Breast epithelium (tissue), 4 donors: ENCODE results near the gene ATP2B1. TPM values are rescaled to one million over a fixed set of nuclear protein-coding genes. Genes with fewer than 3 reads are reported as not detected.

Experiments
- DNase-seq, 2 donors: peaks; one replicate each; pipeline ENCODE4 v3.0.0-alpha.2; 2019; ENCODE audit warnings: low spot score in 2 of 2
- H3K27ac ChIP-seq, 2 donors: fragments of 200-600 bp; sonication (generic) in 1 of 2; one replicate each; pipeline ENCODE4 v1.5.1; 2016 to 2019; ENCODE audit warnings: mild to moderate bottlenecking in 1 of 2
- H3K27me3 ChIP-seq, 2 donors: fragments of 200-600 bp; sonication (generic) in 1 of 2; one replicate each; pipeline versions ENCODE4 v1.5.1 to v1.6.0; 2017 to 2019; ENCODE audit warnings: control low read depth in 1 of 2, mild to moderate bottlenecking in 1 of 2
- H3K36me3 ChIP-seq: fragments of 200-600 bp; one replicate; pipeline ENCODE4 v1.5.1; 2019
- H3K4me1 ChIP-seq, 2 donors: fragments of 200-600 bp; sonication (generic); one replicate each; pipeline ENCODE4 v1.5.1; 2016 to 2019; ENCODE audit warnings: control low read depth in 1 of 2
- H3K4me3 ChIP-seq, 3 donors: fragments of 200-600 bp; sonication (generic); 1 replicate in 2 of 3; 2 replicates in 1 of 3; pipeline ENCODE4 v1.5.1; 2016 to 2019; ENCODE audit warnings: mild to moderate bottlenecking in 3 of 3, moderate library complexity in 2 of 3
- H3K9me3 ChIP-seq, 2 donors: fragments of 200-600 bp; sonication (generic) in 1 of 2; one replicate each; pipeline ENCODE4 v1.5.1; 2016 to 2019; ENCODE audit warnings: control low read depth in 1 of 2
- POLR2A ChIP-seq: fragments of 450-650 bp; IDR thresholded peaks from one replicate; pipeline ENCODE4 v1.6.1; 2016; ENCODE audit warnings: antibody characterized with exemption, mild to moderate bottlenecking, moderate library complexity
- POLR2AphosphoS5 ChIP-seq, 3 donors: sonication (generic); formaldehyde crosslinking; IDR thresholded peaks; one replicate each; pipeline ENCODE4 v1.6.1; 2017; ENCODE audit warnings: antibody characterized with exemption in 3 of 3
- intact Hi-C: fragments of 100-400 bp; cut with DNase I; formaldehyde crosslinking; loops from one replicate; pipeline ENCODE4 v1.15.1; 2023; ENCODE audit warnings: low total_unique reads
- total RNA-seq, 3 donors: library from RNA; depleted of rRNA; stranded (reverse); fragments of >200 nt; gene quantifications; one replicate each; pipeline ENCODE4 v1.1.0, GENCODE V29; 2016
- TF ChIP-seq, protein P1 (sequence below), 3 donors: fragments of 450-650 bp; IDR thresholded peaks; one replicate each; pipeline ENCODE4 v1.5.1; 2016 to 2017; ENCODE audit warnings: antibody characterized with exemption in 3 of 3, mild to moderate bottlenecking in 3 of 3, moderate library complexity in 3 of 3

Gene ATP2B1
- total RNA-seq, 3 donors from 2014 or later = 40.3 to 76.8 (median 54.6) TPM

DNA sequence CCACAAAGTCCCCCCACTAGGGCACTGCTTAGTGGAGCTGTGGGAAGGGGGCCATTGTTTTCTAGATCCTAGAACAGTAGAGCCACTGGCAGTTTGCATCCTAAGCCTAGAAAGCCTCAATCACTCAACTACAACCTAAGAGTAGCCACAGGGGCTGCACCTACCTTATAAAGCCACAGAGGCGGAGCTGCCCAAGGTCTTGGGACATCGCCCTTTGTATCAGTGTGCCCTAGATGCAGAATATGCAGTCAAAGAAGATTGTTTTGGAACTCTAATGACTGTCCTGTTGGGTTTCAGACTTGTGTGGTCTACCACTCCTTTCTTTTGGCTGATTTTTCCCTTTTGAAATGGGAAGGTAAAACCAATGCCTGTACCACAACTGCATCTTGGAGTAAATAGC lies 59.5 kb downstream of the ATP2B1 start:
- intact Hi-C loops = no loop called here
- no peak overlapping the region for H3K27ac ChIP-seq

DNA sequence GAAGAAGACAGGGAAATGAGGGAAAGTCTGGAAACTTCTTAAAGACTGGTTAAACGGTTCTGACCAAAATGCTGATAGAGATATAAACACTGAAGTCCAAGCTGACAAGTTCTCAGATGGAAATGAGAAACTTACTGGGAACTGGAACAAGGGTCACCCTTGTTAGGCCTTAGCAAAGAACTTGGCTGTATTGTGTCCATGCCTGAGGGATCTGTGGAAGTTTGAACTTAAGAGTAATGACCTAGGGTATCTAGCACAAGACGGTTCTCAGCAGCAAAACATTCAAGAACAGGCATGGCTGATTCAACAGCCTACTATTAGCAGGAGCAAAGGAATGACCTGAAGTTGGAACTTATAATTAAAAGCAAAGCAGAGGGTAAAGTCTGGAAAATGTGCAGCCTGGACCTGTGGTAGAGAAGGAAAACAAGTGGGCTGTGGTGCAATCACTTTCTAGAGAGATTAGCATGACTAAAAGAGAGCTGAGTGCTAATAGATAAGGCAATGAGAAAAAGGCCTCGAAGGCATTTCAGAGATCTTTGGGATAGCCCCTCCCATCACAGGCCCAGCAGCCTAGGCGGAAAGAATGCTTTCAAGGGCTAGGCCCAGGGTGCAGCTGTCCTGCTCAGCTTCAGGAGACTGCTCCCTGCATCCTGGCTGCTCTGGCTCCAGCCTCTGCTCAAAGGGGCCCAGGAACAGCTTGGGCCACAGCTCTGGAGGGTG lies 60.3 kb downstream of the ATP2B1 start:
- no peak for DNase-seq
- H3K36me3 ChIP-seq = no peaks in the 10 kb centered on the region
- H3K4me1 ChIP-seq = no peaks in the 10 kb centered on the region
- intact Hi-C loops = no loop called here
- no peak overlapping the region for H3K4me3 ChIP-seq
- TF ChIP-seq, protein P1, sequence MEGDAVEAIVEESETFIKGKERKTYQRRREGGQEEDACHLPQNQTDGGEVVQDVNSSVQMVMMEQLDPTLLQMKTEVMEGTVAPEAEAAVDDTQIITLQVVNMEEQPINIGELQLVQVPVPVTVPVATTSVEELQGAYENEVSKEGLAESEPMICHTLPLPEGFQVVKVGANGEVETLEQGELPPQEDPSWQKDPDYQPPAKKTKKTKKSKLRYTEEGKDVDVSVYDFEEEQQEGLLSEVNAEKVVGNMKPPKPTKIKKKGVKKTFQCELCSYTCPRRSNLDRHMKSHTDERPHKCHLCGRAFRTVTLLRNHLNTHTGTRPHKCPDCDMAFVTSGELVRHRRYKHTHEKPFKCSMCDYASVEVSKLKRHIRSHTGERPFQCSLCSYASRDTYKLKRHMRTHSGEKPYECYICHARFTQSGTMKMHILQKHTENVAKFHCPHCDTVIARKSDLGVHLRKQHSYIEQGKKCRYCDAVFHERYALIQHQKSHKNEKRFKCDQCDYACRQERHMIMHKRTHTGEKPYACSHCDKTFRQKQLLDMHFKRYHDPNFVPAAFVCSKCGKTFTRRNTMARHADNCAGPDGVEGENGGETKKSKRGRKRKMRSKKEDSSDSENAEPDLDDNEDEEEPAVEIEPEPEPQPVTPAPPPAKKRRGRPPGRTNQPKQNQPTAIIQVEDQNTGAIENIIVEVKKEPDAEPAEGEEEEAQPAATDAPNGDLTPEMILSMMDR (IDR thresholded peaks at IDR 0.05) = no peak
- TF ChIP-seq POLR2A (no peak), POLR2AphosphoS5 (IDR thresholded peaks at IDR 0.05) (no peak)
- H3K27ac ChIP-seq = no peak overlapping the region
- peaks cover 0 to 6% of the 10 kb centered on the region in 2 donors for H3K9me3 ChIP-seq
- no peaks in the 10 kb centered on the region for H3K27me3 ChIP-seq

More for the DNA sequence above, 59.5 kb downstream of the ATP2B1 start:
- no peaks in the 10 kb centered on the region for H3K36me3 ChIP-seq
- TF ChIP-seq POLR2A (no peak), POLR2AphosphoS5 (IDR thresholded peaks at IDR 0.05) (no peak)
- TF ChIP-seq, protein P1 (IDR thresholded peaks at IDR 0.05) = no peak
- H3K4me3 ChIP-seq = no peak overlapping the region
- H3K9me3 ChIP-seq = peaks cover 0 to 6% of the 10 kb centered on the region in 2 donors
- no peak for DNase-seq
- H3K4me1 ChIP-seq = no peaks in the 10 kb centered on the region
- no peaks in the 10 kb centered on the region for H3K27me3 ChIP-seq

DNA sequence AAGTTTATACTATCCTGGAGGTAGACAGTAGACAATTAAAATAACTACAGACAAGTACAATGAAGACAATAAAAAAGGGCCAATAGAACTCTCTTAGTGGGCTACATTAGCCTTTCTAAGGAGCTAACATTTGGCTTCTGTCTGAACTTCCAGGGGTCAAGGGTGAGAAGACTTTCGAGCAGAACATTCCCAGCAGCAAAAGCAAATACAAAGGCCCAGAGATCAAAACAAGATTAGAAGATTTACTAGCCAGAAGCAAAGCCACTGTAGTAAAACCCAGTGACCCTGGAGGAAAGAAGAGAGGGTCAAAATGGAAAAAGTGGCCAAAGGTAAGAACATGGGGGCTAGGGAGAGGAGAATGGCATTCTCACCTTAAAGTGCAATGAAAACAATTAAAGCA lies 63.2 kb downstream of the ATP2B1 start:
- Histone ChIP-seq H3K27me3 (no peaks in the 10 kb centered on the region), H3K9me3 (peaks cover 0 to 6% of the 10 kb centered on the region in 2 donors), H3K4me3 (no peak overlapping the region), H3K4me1 (no peaks in the 10 kb centered on the region), H3K36me3 (no peaks in the 10 kb centered on the region), H3K27ac (no peak overlapping the region)
- TF ChIP-seq POLR2AphosphoS5 (IDR thresholded peaks at IDR 0.05) (no peak), POLR2A (no peak)
- TF ChIP-seq, protein P1 (IDR thresholded peaks at IDR 0.05) = no peak
- intact Hi-C loops = no loop called here
- DNase-seq = no peak

DNA sequence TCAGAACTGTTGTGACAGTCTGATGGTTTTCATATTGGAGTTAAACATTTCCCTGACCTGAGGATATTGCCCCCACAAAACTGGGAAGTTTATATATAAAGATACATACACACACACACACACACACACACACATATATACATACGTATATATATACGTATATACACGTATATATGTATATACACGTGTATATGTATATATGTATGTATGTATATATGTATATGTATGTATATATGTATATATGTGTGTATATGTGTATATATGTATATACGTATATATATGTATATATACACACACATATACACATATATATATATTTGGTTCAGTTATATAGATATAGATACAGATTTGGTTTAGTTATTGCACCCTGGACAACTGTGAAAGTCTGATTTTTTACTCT lies 65.7 kb downstream of the ATP2B1 start:
- Histone ChIP-seq H3K27ac (no peak overlapping the region), H3K27me3 (no peaks in the 10 kb centered on the region), H3K36me3 (no peaks in the 10 kb centered on the region), H3K9me3 (no peaks in the 10 kb centered on the region), H3K4me3 (no peak overlapping the region), H3K4me1 (no peaks in the 10 kb centered on the region)
- intact Hi-C loops = no loop called here
- DNase-seq = no peak
- TF ChIP-seq POLR2A = no peak

DNA sequence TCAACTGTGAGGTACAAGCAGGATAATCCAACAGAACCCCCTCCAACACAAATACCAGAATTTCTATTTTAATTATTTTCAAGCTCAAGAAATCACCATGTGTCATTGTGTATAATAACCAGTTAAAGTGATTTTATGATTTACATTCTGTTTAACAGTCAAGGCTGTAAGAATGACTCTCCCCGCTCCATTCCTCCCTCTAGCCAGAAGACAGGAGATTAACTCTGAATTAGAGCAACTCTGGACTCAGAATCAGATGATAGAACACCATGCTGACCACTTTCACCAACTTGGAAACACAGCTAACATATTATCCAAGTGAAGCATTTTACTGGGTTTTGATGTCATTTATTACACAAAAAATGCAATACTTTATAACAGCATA lies 71.9 kb downstream of the ATP2B1 start:
- DNase-seq = no peak
- Histone ChIP-seq H3K9me3 (no peaks in the 10 kb centered on the region), H3K27me3 (no peaks in the 10 kb centered on the region), H3K4me1 (no peaks in the 10 kb centered on the region), H3K27ac (no peak overlapping the region), H3K4me3 (no peak overlapping the region), H3K36me3 (no peaks in the 10 kb centered on the region)
- intact Hi-C loops = no loop called here
- TF ChIP-seq POLR2A = no peak
- TF ChIP-seq, protein P1 (IDR thresholded peaks at IDR 0.05) = no peak
- TF ChIP-seq POLR2AphosphoS5 (IDR thresholded peaks at IDR 0.05) = no peak
